Immature natural killer cell (primary cell): ENCODE data around the gene FIP1L1. TPM values are rescaled to one million over a fixed set of nuclear protein-coding genes. Genes with fewer than 3 reads are reported as not detected.

Experiments used
- DNase-seq, 3 donors: peaks; one replicate each; pipeline ENCODE4 v3.0.0; 2022; ENCODE audit warnings: mixed read lengths in 1 of 3
- H3K27ac Mint-ChIP-seq, 6 donors: one replicate each; pipeline ENCODE4 v1.8.0; 2020; ENCODE audit warnings: mixed read lengths in 6 of 6, mild to moderate bottlenecking in 5 of 6, inconsistent platforms in 4 of 6, moderate library complexity in 3 of 6
- H3K27me3 Mint-ChIP-seq, 3 donors: one replicate each; pipeline ENCODE4 v1.8.0; 2020 to 2021; ENCODE audit warnings: low read depth in 3 of 3, mild to moderate bottlenecking in 3 of 3, mixed read lengths in 3 of 3, moderate library complexity in 3 of 3, inconsistent platforms in 1 of 3
- H3K36me3 Mint-ChIP-seq, 3 donors: one replicate each; pipeline ENCODE4 v1.8.0; 2020; ENCODE audit warnings: mixed read lengths in 3 of 3, inconsistent platforms in 2 of 3, mild to moderate bottlenecking in 2 of 3
- H3K4me1 Mint-ChIP-seq, 2 donors: one replicate each; pipeline ENCODE4 v1.8.0; 2020; ENCODE audit warnings: inconsistent platforms in 2 of 2, mild to moderate bottlenecking in 2 of 2, mixed read lengths in 2 of 2, moderate library complexity in 1 of 2
- H3K4me3 Mint-ChIP-seq, 5 donors: one replicate each; pipeline ENCODE4 v1.8.0; 2020; ENCODE audit warnings: mild to moderate bottlenecking in 5 of 5, mixed read lengths in 5 of 5, inconsistent platforms in 3 of 5, moderate library complexity in 3 of 5
- H3K9me3 Mint-ChIP-seq, 6 donors: one replicate each; pipeline ENCODE4 v1.8.0; 2020; ENCODE audit warnings: mild to moderate bottlenecking in 6 of 6, mixed read lengths in 6 of 6, inconsistent platforms in 4 of 6, moderate library complexity in 3 of 6
- polyA plus RNA-seq, 3 donors: library from polyadenylated mRNA; unstranded; fragments of 300-500 nt; fragmentation: Illumina TruSeq; gene quantifications; one replicate each; pipeline ENCODE4 v1.2.3, GENCODE V29; 2021

FIP1L1 gene
- polyA plus RNA-seq, 3 donors from 2014 or later: 43.3 to 75.8 (median 75.3) TPM

GRCh38 chr4:53507058-53507457, 129.6 kb downstream of the FIP1L1 start:
- Mint-ChIP-seq H3K4me1 (peaks cover 0 to 2% of the 10 kb centered on the region in 2 donors), H3K27me3 (peaks cover 2 to 4% (median 3%) of the 10 kb centered on the region in 3 donors), H3K4me3 (no peak overlapping the region), H3K27ac (no peak overlapping the region), H3K9me3 (peaks cover 0 to 8% (median 0%) of the 10 kb centered on the region in 6 donors), H3K36me3 (no peaks in the 10 kb centered on the region)
- DNase-seq: no peak

GRCh38 chr4:53507671-53508286, 130.3 kb downstream of the FIP1L1 start:
- Mint-ChIP-seq H3K27me3 (peaks cover 3 to 4% (median 4%) of the 10 kb centered on the region in 3 donors), H3K9me3 (peaks cover 0 to 7% (median 0%) of the 10 kb centered on the region in 6 donors), H3K27ac (no peak overlapping the region), H3K36me3 (no peaks in the 10 kb centered on the region), H3K4me1 (peaks cover 0 to 2% of the 10 kb centered on the region in 2 donors), H3K4me3 (no peak overlapping the region)
- DNase-seq: no peak

- DNase-seq: no peak
- Mint-ChIP-seq H3K4me3 (no peak overlapping the region), H3K4me1 (peaks cover 0 to 2% of the 10 kb centered on the region in 2 donors), H3K9me3 (peaks cover 0 to 2% (median 0%) of the 10 kb centered on the region in 6 donors), H3K36me3 (no peaks in the 10 kb centered on the region), H3K27ac (no peak overlapping the region), H3K27me3 (peaks cover 2 to 4% (median 4%) of the 10 kb centered on the region in 3 donors)
Measured at GRCh38 chr4:53508446-53508845, 131.0 kb downstream of the FIP1L1 start.

- peaks cover 0 to 2% of the 10 kb centered on the region in 2 donors for H3K4me1 Mint-ChIP-seq
- no peaks in the 10 kb centered on the region for H3K36me3 Mint-ChIP-seq
- DNase-seq: no peak
- H3K27ac Mint-ChIP-seq: no peak overlapping the region
- peaks cover 0 to 2% (median 0%) of the 10 kb centered on the region in 6 donors for H3K9me3 Mint-ChIP-seq
- H3K27me3 Mint-ChIP-seq: peaks cover 2 to 6% (median 4%) of the 10 kb centered on the region in 3 donors
- H3K4me3 Mint-ChIP-seq: no peak overlapping the region
Measured at GRCh38 chr4:53510321-53510720, 132.9 kb downstream of the FIP1L1 start.

Other genes with a start within 250 kb of the FIP1L1 start
- 10 to 100 TPM; 13.0 to 22.8 (median 21.4) TPM for gene SCFD2, start 11.6 kb upstream of the FIP1L1 start, polyA plus RNA-seq
- under 1 TPM; 0.06 to 0.18 (median 0.12) TPM for gene LNX1, start 213.8 kb downstream of the FIP1L1 start, polyA plus RNA-seq